Vagina (tissue), 2 donors: Measurements from ENCODE around the gene KRT39.

Experiments
- CTCF ChIP-seq, 3 experiments: fragments of 450-650 bp in 2 of 3; fragments of 200-600 bp in 1 of 3; sonication (generic) in 1 of 3; IDR thresholded peaks; one replicate each; pipeline ENCODE4 v1.5.1; 2017 to 2019; ENCODE audit warnings: antibody characterized with exemption in 3 of 3, mild to moderate bottlenecking in 2 of 3, moderate library complexity in 2 of 3
- POLR2AphosphoS5 ChIP-seq, 2 donors: sonication (generic); formaldehyde crosslinking; IDR thresholded peaks; one replicate each; pipeline ENCODE4 v1.9.0; 2017; ENCODE audit warnings: antibody characterized with exemption in 2 of 2, mild to moderate bottlenecking in 2 of 2, low read depth in 1 of 2; ENCODE audit not compliant: insufficient read depth in 1 of 2

GRCh38 chr17:40980117-40980516 is 13.4 kb upstream of the KRT39 start:
- TF ChIP-seq CTCF (IDR thresholded peaks at IDR 0.05), result no peak
- no peak for TF ChIP-seq POLR2AphosphoS5 (IDR thresholded peaks at IDR 0.05; ENCODE audit: insufficient read depth in 1 of 2, low read depth in 1 of 2)
